ENCODE results near the gene MYOG.

The MYOG gene

DNA sequence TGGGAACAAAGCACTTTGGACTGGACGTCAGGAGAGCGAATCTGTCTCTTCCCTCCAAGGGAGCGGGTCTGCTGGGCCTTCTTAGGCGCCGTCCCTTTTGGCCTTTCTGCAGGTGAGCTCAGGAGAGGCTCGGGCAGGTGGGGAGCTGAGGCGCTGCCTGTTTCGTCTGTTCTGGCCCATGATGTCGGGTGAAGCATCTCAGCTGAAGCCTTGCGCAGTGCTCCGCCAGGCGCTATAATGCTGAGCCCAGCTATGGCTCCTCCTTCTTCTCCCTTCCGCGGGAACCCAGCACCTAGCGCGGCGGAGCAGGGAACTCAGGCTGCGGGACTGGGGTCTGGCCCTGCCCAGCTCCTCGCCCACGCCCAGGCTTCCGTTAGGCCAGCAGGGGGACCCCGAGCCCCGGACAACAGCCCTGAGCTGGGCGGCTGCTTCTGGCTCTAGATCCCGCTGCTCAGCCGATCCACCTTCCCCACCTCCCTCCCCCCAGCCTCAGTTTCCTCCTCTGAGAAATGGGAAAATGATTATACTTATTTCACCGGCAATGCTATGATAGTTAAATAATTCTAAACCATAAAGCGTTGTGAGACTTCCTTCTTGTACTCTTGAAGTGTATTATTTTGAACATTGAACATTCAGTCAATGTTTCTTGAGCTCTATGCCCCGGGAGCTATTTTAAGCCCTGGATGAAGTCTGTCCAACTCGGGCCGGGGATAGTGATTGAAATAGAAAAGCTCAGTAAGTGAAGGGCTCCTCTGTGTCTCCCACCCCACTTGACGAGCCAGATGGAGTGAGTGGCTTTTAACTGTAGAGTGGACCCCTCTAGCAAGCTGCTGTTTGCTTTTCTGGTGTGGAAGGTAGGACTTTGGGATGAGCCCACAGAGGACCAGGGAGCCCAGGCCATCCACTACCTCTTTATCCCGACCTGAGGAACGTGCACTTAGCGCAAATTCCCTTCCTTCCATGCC lies 32.1 kb upstream of the MYOG start:
- DNase-seq (ENCODE audit: low spot score): peak; percentile 56

DNA sequence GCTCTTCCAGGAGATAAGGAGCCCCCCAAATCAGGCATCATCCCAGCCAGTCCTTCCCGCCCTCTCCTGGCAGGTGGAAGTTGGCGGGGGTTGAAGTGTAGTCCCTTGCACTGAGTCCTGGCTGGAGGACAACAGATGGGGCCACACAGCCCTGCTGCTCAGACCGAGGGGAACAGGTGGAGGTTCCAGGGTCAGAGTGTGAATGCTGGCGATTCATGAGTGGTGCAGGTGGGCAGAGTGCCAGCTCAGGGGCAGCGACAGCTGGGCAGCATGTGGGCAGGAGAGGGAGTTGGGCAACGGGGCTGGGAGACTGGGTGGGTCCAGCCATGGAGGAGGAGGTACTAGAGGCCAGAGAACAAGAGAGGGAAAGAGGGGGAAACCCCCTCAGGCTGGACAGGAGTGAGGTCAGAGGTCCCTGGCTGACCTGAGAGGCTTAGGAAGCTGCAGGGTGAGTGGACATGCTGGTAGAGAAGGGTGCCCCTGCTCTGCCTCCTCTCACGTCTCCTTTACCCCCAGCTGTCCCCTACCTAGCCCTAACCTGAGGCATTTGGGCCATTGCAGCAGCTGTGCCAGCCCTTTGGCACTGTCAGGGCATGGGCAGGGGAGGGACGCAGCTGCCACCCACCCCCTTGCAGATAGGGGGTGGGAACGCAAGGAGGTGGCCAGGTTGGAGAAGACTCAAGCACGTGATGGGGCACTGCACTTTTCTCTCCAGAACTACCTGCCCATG lies 30.4 kb upstream of the MYOG start:
- DNase-seq (ENCODE audit: low spot score): no peak

DNA sequence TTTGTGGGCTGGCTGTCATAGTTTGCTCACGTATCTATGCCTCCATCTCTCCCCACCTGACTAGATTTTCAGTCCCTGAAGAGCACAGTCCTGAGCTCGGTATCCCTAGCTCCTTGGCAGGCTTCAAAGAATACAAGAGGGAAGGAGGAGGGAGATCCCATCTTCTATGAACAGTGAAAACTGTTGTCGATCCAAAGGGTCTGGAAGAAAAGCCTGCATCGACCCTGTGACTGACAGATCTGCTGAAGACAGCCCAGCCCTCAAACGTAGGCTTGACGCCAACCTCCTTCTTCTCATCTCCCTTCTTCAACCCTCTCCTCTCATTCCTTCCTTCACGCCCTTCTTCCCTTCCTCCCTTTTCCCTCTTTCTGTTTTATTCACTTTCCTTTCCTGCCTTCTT lies 28.4 kb upstream of the MYOG start:
- DNase-seq (ENCODE audit: low spot score): no peak

DNA sequence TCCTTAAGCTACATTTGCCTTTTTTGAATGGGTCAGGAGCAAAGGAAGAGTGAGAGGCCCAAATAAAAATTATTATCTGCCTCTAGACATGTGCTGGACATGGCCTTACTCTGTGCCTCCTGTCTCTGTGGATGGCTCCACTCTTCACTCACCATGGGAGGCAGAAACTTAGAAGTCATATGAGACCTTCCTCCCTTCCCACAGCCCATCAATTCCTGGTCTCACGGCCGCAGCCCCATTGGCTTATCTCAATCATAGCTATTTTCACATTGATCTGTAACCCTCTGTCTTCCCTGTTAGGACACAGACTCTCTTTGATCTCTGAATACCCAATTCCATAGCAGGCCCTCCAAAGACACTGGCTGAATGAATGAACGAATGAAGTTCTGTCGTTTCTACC lies 27.5 kb upstream of the MYOG start:
- no peak for DNase-seq (ENCODE audit: low spot score)

DNA sequence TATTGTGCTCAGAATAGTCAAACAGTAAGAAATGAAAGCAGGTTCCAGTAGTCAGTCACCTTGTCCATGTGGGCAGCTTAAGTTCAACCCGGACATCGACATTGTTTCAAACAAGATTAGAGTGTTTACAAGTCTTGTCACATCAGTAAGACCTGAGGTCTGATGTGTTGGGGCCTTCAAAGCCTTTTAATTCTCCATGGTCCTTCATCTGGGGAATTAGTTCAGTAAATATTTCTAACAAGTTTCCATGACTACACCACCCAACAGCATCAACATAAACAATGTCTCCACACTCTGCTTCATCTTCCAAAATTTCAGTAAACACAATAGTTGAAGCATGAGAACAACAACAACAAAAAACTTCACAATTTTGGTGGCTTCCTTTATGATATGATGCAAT lies 26.7 kb upstream of the MYOG start:
- no peak for DNase-seq (ENCODE audit: low spot score)

DNA sequence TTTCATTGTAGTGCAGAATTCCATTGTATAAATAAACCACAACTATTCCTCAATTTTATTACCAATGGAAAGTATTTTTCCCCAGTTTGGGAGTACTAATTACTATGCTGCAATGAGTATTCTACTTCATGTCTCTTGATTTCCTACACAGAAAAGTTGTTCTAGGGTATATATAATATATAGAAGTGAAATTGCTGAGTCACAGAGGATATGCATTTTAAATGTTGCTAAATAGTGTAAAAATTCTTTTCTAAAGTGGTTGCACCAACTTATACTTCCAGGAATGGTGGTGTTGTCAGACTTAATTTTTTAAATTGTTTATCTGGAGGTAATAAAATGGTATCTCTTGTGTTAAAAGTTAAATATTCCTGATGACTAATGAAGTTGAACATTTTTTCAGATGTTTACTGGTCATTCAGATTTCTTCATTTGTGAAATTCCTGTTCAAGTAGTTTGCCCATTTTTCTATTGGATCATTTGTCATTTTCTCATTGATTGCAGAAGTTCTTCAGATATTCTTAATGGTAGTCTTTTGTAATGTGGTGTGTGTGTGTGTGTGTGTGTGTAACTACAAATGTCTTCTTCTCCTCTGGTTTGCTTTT lies 19.1 kb upstream of the MYOG start:
- no peak for DNase-seq (ENCODE audit: low spot score)

DNA sequence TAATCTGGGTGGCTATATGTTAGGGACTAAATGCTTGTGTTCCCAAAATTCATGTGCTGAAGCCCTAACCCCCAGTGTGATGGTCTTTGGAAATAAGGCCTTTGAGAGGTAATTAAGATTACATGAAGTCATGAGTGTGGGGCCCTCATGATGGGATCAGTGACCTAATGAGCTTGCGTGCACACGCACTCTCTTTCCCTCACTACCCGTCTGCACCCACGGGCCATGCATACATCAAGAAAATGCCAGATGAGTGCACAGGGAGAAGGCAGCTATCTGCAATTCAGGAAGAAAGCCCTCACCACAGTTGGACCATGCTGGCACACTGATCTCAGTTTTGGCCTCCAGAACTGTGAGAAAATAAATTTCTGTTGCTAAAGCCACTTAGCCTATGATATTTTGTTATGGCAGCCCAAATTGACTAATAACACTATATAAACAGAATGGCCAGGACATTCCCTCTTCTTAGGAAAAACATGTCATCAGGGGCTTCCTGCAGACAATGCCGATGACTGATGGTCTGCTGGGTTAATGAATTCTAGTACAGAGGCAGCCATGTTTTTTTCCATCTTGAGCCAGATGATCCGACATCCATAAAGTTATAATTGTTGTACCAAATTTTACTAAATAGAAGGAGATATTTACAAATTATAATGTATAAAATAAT lies 18.1 kb upstream of the MYOG start:
- no peak for DNase-seq (ENCODE audit: low spot score)

DNA sequence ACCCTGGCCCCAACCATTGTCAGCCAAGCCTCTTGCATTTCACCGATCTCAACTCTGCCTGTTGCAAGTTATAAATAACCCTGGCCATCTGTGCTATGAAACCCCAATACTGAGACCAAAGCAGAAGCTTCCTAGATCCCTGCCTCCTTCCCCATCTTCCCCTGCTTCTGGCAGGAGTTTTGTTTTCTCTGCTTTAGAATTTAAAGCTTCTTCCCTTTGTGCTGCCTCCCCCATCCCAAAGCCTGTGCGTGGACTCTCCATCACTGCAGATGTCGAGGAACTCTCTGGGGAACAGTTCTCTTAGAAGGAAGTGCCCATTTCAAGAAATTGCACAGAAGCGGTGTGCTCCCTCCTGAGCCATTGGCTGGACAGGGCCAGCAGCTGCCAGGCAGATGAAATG lies 17.4 kb upstream of the MYOG start:
- DNase-seq (ENCODE audit: low spot score): no peak

DNA sequence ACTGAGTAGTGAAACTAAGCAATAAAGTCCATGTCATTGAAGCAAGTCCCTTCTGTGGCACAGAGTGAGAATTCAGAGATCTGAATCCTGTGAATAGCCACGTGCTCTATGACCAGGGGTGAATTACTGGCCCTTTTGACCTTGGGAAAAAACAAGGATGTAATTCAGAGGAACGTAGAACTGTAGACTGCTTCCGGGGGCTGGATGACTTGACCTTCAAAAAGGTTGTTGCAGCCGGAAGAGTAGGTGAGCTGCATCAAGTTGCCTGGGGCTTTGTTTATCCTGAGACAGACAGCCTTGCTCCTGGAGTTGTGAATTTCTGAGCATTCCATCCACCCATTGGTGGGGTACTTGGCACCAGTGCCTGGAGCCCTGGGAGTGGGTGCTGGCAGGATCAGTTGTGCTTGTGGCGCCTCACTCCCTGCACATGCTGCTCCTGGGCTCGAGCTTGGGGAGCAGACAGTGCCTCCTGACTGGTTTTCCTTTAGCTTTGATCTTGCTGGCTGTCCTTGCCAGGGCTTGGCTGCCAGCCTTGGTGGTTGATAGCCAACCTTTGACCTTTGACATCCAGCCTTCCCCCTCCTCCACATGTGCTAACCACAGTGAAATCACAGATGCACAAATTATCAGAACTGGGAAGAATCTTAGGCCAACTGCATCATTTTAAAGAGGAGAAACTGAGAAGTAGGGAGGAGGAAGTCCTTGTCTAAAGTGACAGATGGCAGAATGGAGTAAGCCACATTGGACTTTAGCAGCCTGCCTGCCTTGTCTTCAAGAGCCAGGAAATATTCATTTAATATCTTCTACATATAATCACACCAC lies 16.2 kb upstream of the MYOG start:
- no peak for DNase-seq (ENCODE audit: low spot score)

DNA sequence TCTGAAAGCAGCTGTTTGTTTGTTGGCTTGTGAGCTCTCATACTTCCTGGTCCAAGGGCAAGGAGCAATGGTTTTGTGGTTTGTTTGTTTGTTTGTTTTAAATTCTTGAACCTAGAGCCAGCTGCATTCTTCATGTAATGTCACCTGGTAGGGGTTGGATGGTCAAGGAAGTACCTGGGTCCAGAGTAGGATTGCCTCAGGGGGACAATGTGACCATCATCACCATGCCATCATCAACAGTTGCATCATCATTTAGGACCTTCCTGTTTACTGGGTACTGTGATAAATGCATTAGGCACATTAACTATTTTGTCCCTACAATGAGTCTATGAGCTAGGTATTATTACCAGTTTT lies 14.7 kb upstream of the MYOG start:
- DNase-seq (ENCODE audit: low spot score): no peak

DNA sequence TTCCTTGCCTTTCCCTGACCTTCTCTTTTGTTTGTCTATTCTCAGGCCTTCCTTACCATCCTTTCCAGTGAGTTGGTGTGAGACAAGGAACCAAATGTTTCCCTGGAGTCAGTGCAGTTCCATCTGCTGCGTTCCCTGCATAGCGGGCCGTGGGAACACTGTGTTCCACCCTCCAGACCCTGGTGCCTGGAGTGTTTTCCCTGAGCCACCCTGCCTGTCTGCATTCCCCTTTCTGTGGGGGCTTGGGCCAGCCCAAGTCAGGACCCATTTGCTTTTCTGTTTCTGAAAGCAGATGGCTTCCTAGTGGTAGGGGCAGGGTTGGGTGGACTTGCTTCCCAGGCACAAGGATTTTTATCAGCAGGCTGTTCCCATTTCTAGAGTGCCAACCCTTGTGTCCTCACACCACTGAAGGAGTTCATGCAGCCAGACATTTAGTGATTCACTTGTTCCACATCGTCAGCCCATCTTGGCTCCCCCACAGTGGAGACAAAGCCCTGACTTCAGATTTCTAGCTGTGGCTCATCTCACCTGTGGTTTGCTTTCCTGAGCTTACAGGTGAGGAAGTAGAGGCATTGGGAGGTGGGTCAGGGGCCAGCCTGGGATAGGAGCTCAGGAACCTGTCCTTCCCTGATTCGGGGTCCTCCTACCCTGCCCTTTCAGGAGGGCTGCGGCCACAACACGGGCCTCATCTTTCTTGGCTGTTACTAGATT lies 14.1 kb upstream of the MYOG start:
- no peak for DNase-seq (ENCODE audit: low spot score)

DNA sequence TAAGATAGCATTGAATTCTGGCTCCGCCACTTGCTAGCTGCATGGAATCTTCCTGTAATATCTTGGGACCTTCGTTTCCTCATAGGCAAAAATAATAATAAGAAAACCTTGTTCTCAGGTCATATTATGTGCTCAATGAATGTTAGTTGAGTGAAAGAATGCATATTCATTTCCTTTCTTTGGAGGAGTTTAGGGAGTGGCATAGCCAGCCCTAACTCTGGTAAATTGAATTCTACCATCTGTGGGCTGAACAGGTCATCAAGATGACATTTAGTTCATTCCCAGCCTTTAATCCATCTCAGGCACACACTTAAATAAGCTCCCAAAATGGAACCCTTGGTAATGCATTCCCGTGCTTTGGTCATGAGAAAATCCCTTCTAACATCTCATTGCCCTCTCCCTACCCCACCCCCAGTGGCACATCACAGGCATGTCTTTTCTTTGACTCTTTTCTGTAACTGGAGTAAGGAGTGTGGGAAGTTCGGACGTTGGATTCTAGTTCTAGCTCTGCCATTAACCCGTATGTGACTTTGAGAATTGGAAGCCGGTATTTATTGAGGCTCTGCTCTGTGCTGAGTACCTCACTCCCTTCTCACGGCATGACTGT lies 13.2 kb upstream of the MYOG start:
- DNase-seq (ENCODE audit: low spot score): no peak

DNA sequence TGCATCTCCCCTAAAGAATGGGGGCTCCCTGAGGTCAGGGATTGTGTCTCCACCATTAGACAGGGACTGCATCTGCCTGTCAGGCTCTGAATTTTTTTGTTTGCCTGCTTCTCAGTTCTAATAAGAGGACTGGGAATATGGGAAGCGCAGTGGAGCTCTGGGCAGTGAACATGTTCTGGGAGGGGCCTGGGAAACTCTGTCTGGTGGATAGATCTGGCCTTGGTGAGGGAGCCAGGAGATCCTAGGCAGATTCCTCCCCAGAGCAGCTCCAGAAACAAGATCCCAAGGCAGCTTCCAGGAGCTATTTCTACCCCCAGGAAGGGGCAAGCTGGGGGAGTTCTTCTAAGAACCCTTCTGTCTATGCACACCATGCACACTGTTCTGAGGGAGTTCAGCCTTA lies 12.6 kb upstream of the MYOG start:
- DNase-seq (ENCODE audit: low spot score): no peak

DNA sequence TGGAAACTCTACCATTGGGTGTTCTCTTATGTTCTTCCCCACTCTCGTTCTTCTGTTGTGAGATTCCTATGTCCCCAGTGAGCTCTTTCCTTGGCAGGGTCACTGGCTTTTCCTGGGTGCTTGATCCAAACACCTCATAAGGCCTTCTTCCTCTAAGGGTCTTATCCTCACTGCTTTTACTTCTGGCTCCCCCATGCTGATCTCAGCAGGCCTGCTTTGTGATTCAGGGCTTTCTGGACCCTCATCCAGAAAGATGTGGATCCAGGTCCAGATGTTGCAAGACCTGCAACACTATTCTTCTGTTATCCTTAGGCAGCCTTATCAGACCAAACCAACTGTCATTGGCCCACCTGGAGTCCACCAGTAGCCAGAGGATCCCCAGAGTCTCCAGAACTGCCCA lies 11.2 kb upstream of the MYOG start:
- no peak for DNase-seq (ENCODE audit: low spot score)

DNA sequence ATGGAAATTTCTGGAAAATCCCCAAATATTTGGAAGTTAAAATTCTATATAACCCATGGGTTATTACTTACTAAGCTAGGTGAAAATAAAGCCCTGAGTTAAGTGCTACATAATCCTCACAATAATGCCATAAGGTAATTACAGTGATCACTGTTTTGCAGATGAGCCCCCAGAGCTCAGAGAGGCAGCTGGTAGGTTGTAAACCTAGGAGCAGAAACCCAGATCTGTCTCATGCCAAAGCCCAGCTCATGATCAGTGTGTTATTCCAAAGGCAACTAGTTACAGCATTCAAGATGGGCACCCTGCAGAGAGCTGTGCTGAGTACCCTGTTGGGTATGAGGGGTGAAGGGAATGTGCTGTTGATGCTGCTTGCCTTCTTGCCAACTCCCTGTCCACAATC lies 10.8 kb upstream of the MYOG start:
- DNase-seq (ENCODE audit: low spot score): no peak

DNA sequence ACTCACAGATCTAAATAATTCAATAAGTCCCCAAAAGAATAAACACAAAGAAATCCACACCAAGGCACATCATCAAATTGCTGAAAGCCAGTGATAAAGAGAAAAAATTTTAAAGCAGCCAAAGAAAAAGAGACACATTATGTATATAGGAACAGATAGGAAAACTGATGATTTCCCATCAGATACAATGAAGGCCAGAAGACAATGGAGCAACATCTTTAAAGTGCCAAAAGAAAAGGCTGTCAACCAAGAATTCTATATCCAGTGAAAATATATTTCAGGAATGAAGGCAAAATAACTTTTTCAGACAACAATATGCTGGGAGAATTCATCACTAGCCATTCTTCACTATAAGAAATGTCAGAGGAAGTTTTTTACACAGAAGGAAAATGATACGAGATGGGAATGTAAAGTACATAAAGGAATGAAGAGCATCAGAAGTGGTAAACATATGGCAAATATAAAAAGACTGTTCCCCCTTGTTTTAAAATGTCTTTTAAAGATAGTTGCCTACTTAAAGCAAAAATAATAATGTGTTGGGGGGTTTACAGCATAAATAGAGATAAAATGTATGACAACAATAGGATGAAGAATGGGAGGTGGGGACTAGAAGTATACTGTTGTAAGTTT lies 9.4 kb upstream of the MYOG start:
- no peak for DNase-seq (ENCODE audit: low spot score)

DNA sequence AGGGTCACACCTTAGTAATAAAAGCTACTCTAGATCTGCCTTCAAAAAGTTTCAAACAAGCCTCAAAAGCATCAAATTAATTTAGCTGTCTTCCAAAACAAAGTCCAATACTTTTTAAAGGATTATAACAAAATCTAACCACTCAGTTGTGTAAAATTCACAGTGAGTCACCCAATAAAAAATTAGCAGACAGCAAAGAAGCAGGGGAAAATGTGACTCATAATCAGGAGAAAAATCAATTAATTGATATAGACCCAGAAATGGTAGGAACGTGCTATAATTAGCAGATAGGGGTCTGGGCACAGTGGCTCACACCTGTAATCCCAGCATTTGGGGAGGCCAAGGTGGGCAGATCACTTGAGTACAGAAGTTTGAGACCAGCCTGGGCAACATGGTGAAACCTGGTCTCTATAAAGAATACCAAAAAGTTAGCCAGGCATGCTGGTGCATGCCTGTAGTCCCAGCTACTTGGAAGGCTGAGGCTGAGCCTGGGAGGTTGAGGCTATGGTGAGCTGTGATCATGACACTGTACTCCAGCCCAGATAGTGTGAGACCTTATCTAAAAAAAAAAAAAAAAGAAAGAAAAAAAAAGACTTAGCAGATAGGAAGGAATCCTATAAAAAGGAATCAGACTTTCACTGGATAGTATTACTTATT lies 8.1 kb upstream of the MYOG start:
- no peak for DNase-seq (ENCODE audit: low spot score)

DNA sequence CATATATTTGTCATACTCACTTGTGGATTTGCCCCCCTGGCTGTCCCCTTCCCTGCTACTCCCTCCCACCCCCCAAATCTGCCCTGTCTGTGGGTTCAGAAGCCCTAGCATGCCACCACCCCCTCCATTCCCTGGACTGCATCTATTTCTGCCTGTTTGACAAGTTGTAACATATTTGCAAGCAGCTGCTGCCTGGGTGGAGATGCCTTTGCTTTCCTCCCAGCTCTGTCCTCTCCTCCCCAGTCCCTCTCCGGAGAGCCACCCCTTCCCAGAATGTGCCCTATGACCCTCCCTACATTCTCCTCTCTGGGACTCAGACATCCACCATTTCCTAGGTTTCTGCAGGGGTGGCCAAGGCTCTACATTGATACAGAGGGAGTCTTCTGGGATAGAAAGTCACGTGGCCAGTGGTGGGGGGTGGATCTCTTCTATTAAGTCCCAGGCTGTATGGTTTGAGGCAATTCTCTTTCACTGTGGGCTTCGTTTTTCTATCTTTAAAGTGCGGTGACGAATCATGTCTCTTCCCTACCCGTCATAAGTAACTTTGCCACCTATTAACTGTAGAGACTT lies 6.0 kb upstream of the MYOG start:
- no peak for DNase-seq (ENCODE audit: low spot score)

DNA sequence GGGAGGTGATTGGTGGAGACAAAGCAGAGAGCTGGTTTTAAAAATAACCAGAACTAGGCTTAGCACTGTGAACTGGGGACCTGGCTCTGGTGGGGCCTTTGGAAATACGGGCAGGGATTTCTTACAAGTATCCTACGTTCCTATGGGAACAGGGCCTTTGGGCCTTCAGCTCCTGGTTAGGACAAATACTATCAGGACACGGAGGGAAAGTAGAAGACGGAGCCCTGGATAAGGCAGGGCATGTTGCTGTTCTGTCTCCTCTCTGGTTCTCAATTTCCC lies 5.3 kb upstream of the MYOG start:
- DNase-seq (ENCODE audit: low spot score): no peak
